SU-DHL-6 (cell line): Measurements from ENCODE around the gene LRBA.

Source experiments
- H2AFZ ChIP-seq: fragments of 200-600 bp; sonication (generic); 2 replicates; pipeline ENCODE4 v1.6.1; 2014; ENCODE audit warnings: low read depth, mild to moderate bottlenecking, moderate library complexity, mixed read lengths, antibody characterized with exemption, low read length; ENCODE audit not compliant: severe bottlenecking
- H3F3A ChIP-seq: fragments of 200-600 bp; shearing (Covaris generic); 2 replicates; pipeline ENCODE4 v1.6.0; 2016; ENCODE audit warnings: antibody characterized with exemption, mild to moderate bottlenecking; ENCODE audit not compliant: insufficient read depth
- H3K27ac ChIP-seq: fragments of 200-600 bp; sonication (generic); 2 replicates; pipeline ENCODE4 v1.5.1; 2016; ENCODE audit warnings: low read depth, mild to moderate bottlenecking, low read length, moderate library complexity, mixed read lengths
- H3K27me3 ChIP-seq: fragments of 200-600 bp; sonication (generic), shearing (Covaris generic); 2 replicates; pipeline ENCODE4 v1.6.0; 2014; ENCODE audit warnings: mild to moderate bottlenecking, low read length
- H3K36me3 ChIP-seq: fragments of 200-600 bp; sonication (generic); 2 replicates; pipeline ENCODE4 v1.6.1; 2014; ENCODE audit warnings: mild to moderate bottlenecking, low read length, mixed read lengths
- H3K4me2 ChIP-seq: fragments of 300-600, 200-600 bp; shearing (Covaris generic), sonication (generic); 2 replicates; pipeline ENCODE4 v1.6.0; 2014; ENCODE audit warnings: low read length, low read depth, mild to moderate bottlenecking; ENCODE audit not compliant: poor library complexity, severe bottlenecking
- H3K4me3 ChIP-seq: fragments of 200-600 bp; sonication (generic); 2 replicates; pipeline ENCODE4 v1.5.1; 2014; ENCODE audit warnings: antibody characterized with exemption, low read length, mild to moderate bottlenecking, mixed read lengths; ENCODE audit not compliant: insufficient read depth, poor library complexity, severe bottlenecking
- H3K79me2 ChIP-seq: fragments of 200-600 bp; sonication (generic); 2 replicates; pipeline ENCODE4 v1.6.1; 2014; ENCODE audit warnings: mild to moderate bottlenecking, low read length, moderate library complexity; ENCODE audit not compliant: insufficient read depth
- H3K9ac ChIP-seq: fragments of 200-600 bp; sonication (generic); 2 replicates; pipeline ENCODE4 v1.7.0; 2014; ENCODE audit warnings: mild to moderate bottlenecking, low read length
- H3K9me2 ChIP-seq: fragments of 200-600 bp; sonication (generic); replicated peaks from 2 replicates; pipeline ENCODE4 v1.6.1; 2014; ENCODE audit warnings: low read length; ENCODE audit not compliant: insufficient read depth
- H3K9me3 ChIP-seq: fragments of 200-600 bp; sonication (generic); 2 replicates; pipeline ENCODE4 v1.6.1; 2014; ENCODE audit warnings: low read length, mixed read lengths; ENCODE audit not compliant: insufficient read depth
- H4K20me1 ChIP-seq: fragments of 200-600 bp; sonication (generic); 2 replicates; pipeline ENCODE4 v1.6.1; 2014; ENCODE audit warnings: low read depth, mild to moderate bottlenecking, antibody characterized with exemption, low read length, moderate library complexity, mixed read lengths
- EZH2phosphoT487 ChIP-seq: fragments of 200-600 bp; sonication (generic), shearing (Covaris generic); conservative IDR thresholded peaks from 2 replicates; pipeline ENCODE4 v1.6.1; 2018; ENCODE audit warnings: mild to moderate bottlenecking, antibody characterized with exemption, low read length, moderate library complexity, mixed read lengths
- TF ChIP-seq, protein P1 (sequence below): fragments of 200-600 bp; sonication (generic); IDR thresholded peaks from one replicate; pipeline ENCODE4 v1.5.1; 2017; ENCODE audit warnings: antibody characterized with exemption, mild to moderate bottlenecking, low read length, moderate library complexity; ENCODE audit not compliant: insufficient read depth, poor library complexity, severe bottlenecking

Gene LRBA

GRCh38 chr4:150650751-150651150 lies 364.3 kb downstream of the LRBA start:
- no peak overlapping the region for H3K4me2 ChIP-seq
- no peaks in the 10 kb centered on the region for H3K9me3 ChIP-seq
- H2AFZ ChIP-seq: no peak overlapping the region
- H3K36me3 ChIP-seq: 0 out of 2 replicates have a peak, but pooled peaks cover 2% of the 10 kb centered on the region
- H3K79me2 ChIP-seq: no peaks in the 10 kb centered on the region
- H3K9ac ChIP-seq: no peak overlapping the region
- H3F3A ChIP-seq: no peaks in the 10 kb centered on the region
- H4K20me1 ChIP-seq: no peaks in the 10 kb centered on the region; the same call in 1 of the 2 replicates
- TF ChIP-seq, protein P1, sequence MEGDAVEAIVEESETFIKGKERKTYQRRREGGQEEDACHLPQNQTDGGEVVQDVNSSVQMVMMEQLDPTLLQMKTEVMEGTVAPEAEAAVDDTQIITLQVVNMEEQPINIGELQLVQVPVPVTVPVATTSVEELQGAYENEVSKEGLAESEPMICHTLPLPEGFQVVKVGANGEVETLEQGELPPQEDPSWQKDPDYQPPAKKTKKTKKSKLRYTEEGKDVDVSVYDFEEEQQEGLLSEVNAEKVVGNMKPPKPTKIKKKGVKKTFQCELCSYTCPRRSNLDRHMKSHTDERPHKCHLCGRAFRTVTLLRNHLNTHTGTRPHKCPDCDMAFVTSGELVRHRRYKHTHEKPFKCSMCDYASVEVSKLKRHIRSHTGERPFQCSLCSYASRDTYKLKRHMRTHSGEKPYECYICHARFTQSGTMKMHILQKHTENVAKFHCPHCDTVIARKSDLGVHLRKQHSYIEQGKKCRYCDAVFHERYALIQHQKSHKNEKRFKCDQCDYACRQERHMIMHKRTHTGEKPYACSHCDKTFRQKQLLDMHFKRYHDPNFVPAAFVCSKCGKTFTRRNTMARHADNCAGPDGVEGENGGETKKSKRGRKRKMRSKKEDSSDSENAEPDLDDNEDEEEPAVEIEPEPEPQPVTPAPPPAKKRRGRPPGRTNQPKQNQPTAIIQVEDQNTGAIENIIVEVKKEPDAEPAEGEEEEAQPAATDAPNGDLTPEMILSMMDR: no peak
- TF ChIP-seq EZH2phosphoT487: no peak
- H3K27ac ChIP-seq: no peak overlapping the region
- H3K9me2 ChIP-seq: no peaks in the 10 kb centered on the region
- H3K27me3 ChIP-seq: no peaks in the 10 kb centered on the region
- no peak overlapping the region for H3K4me3 ChIP-seq

DNA sequence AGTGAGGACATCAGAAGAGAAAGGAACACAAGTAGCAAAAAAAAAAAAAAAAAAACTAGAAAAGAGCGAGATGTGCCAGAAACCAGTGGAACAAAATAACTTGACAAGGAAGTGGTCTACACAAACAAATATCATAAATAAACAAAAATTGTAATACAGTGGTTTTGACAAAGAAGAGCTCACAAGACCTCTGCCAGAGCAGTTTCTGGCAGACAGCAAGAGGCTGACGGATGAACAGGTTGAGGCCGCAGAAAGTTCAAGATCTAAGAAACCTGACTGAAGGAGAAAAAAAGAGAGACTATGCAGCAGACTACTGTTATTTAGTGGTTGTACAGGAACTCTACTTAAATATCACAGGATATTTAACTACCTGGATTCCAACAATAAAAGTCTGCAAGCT lies 367.0 kb downstream of the LRBA start:
- H3K4me2 ChIP-seq: no peak overlapping the region
- no peaks in the 10 kb centered on the region for H3K9me3 ChIP-seq
- no peak overlapping the region for H3K27ac ChIP-seq
- H2AFZ ChIP-seq: no peak overlapping the region
- H3K79me2 ChIP-seq: no peaks in the 10 kb centered on the region
- H3F3A ChIP-seq: no peaks in the 10 kb centered on the region
- no peak overlapping the region for H3K9ac ChIP-seq
- H3K36me3 ChIP-seq: no peaks in the 10 kb centered on the region; the same call in 1 of the 2 replicates
- H3K9me2 ChIP-seq: no peaks in the 10 kb centered on the region
- H3K4me3 ChIP-seq: no peak overlapping the region
- TF ChIP-seq, protein P1: no peak
- TF ChIP-seq EZH2phosphoT487: no peak
- H4K20me1 ChIP-seq: no peaks in the 10 kb centered on the region; the same call in 1 of the 2 replicates
- no peaks in the 10 kb centered on the region for H3K27me3 ChIP-seq

DNA sequence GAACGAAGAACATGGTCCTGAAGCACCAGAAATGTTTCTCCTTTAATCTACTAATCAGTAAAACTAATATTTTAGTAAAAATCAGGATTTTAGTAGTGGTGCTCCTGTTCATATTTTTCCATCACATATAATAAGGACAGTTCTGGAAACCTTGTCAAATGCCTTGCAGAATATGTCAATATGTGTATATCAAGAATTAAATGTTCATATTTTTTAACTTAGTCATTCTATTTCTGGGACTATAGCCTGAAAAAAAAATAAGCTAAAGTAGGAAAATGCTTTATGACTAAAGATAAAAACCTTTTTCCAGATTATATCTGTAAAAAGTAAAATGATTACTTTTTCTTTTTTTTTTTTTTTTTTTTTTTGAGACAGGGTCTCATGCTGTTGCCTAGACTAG lies 368.1 kb downstream of the LRBA start:
- TF ChIP-seq, protein P1: no peak
- no peak for TF ChIP-seq EZH2phosphoT487
- no peaks in the 10 kb centered on the region; the same call in 1 of the 2 replicates for H3F3A ChIP-seq

More for the DNA sequence above, 368.1 kb downstream of the LRBA start:
- Histone ChIP-seq H3K9me3 (no peaks in the 10 kb centered on the region), H3K79me2 (no peaks in the 10 kb centered on the region), H4K20me1 (no peaks in the 10 kb centered on the region; the same call in 1 of the 2 replicates), H2AFZ (no peak overlapping the region), H3K9ac (no peak overlapping the region), H3K27me3 (no peaks in the 10 kb centered on the region), H3K9me2 (no peaks in the 10 kb centered on the region), H3K36me3 (no peaks in the 10 kb centered on the region; the same call in 1 of the 2 replicates), H3K27ac (no peak overlapping the region), H3K4me3 (no peak overlapping the region), H3K4me2 (no peak overlapping the region)
